Lower leg skin (tissue), 3 donors: ENCODE data around the gene CCSAP.

Experiments
- CTCF ChIP-seq, 3 donors: fragments of 450-650 bp; IDR thresholded peaks; one replicate each; pipeline ENCODE4 v1.5.1; 2016; ENCODE audit warnings: antibody characterized with exemption in 3 of 3, mild to moderate bottlenecking in 3 of 3, moderate library complexity in 2 of 3
- POLR2A ChIP-seq, 2 donors: fragments of 450-650 bp; IDR thresholded peaks; one replicate each; pipeline ENCODE4 v1.6.1; 2016 to 2017; ENCODE audit warnings: antibody characterized with exemption in 2 of 2, mild to moderate bottlenecking in 1 of 2, moderate library complexity in 1 of 2

- no peak for TF ChIP-seq CTCF (IDR thresholded peaks at IDR 0.05)
- no peak for TF ChIP-seq POLR2A (IDR thresholded peaks at IDR 0.05)
These were observed 6.5 kb downstream of the CCSAP start for GRCh38 chr1:229336345-229336744.
